HUES48 (cell line): ENCODE measurements around the gene DLG2.

Experiments
- H3K27ac ChIP-seq: one replicate; pipeline ENCODE4 v1.7.0; 2013; ENCODE audit warnings: low read depth, low read length, inconsistent platforms
- H3K27me3 ChIP-seq: 2 replicates; pipeline ENCODE4 v1.6.1; 2013; ENCODE audit warnings: mild to moderate bottlenecking, low read length; ENCODE audit not compliant: control insufficient read depth, insufficient read depth
- H3K36me3 ChIP-seq: 2 replicates; pipeline ENCODE4 v1.6.1; 2013; ENCODE audit warnings: low read length; ENCODE audit not compliant: control insufficient read depth, insufficient read depth
- H3K4me1 ChIP-seq: 2 replicates; pipeline ENCODE4 v1.6.1; 2013; ENCODE audit warnings: mild to moderate bottlenecking, low read length; ENCODE audit not compliant: control insufficient read depth, insufficient read depth
- H3K4me3 ChIP-seq: 2 replicates; pipeline ENCODE4 v1.5.1; 2013; ENCODE audit warnings: mild to moderate bottlenecking, low read depth, low read length
- H3K9ac ChIP-seq: 2 replicates; pipeline ENCODE4 v1.6.1; 2013; ENCODE audit warnings: mild to moderate bottlenecking, low read depth, low read length, moderate library complexity
- H3K9me3 ChIP-seq: 2 replicates; pipeline ENCODE4 v1.6.1; 2013; ENCODE audit warnings: low read length; ENCODE audit not compliant: control insufficient read depth, insufficient read depth

DLG2 gene

DNA sequence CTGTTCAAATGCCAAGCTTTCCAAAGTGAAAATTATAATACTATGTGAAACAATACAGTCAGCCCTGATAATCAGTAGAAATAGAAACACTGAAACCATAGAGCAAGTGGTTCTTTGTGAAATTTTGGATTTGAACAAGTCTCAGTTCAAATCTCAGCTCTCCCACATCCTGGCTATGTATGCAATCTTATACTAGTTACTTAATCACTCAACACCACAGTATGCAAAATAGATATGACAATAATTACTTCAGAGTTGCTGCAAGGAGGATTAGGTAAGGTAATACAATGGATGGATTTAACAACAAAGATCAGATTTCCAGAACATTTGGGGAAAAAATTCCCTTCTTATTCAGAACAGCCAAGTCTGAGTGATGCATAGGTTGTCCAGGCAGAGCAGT, 1489.2 kb downstream of the DLG2 start:
- Histone ChIP-seq H3K9ac (no peak overlapping the region), H3K27me3 (no peaks in the 10 kb centered on the region), H3K9me3 (no peaks in the 10 kb centered on the region), H3K4me1 (peaks cover 12% of the 10 kb centered on the region), H3K36me3 (no peaks in the 10 kb centered on the region), H3K27ac (no peak overlapping the region), H3K4me3 (no peak overlapping the region)

- no peaks in the 10 kb centered on the region for H3K27me3 ChIP-seq
- peaks cover 11% of the 10 kb centered on the region for H3K4me1 ChIP-seq
- H3K36me3 ChIP-seq = no peaks in the 10 kb centered on the region
- no peak overlapping the region for H3K4me3 ChIP-seq
- H3K9me3 ChIP-seq = no peaks in the 10 kb centered on the region
- no peak overlapping the region for H3K9ac ChIP-seq
- no peak overlapping the region for H3K27ac ChIP-seq
Observed at GRCh38 chr11:84137505-84137904, 1489.6 kb downstream of the DLG2 start.

GRCh38 chr11:84136926-84137325, 1490.2 kb downstream of the DLG2 start:
- H3K36me3 ChIP-seq = no peaks in the 10 kb centered on the region
- no peak overlapping the region for H3K27ac ChIP-seq
- H3K4me1 ChIP-seq = peaks cover 9% of the 10 kb centered on the region
- no peaks in the 10 kb centered on the region for H3K9me3 ChIP-seq
- H3K4me3 ChIP-seq = no peak overlapping the region
- H3K27me3 ChIP-seq = no peaks in the 10 kb centered on the region
- no peak overlapping the region for H3K9ac ChIP-seq

DNA sequence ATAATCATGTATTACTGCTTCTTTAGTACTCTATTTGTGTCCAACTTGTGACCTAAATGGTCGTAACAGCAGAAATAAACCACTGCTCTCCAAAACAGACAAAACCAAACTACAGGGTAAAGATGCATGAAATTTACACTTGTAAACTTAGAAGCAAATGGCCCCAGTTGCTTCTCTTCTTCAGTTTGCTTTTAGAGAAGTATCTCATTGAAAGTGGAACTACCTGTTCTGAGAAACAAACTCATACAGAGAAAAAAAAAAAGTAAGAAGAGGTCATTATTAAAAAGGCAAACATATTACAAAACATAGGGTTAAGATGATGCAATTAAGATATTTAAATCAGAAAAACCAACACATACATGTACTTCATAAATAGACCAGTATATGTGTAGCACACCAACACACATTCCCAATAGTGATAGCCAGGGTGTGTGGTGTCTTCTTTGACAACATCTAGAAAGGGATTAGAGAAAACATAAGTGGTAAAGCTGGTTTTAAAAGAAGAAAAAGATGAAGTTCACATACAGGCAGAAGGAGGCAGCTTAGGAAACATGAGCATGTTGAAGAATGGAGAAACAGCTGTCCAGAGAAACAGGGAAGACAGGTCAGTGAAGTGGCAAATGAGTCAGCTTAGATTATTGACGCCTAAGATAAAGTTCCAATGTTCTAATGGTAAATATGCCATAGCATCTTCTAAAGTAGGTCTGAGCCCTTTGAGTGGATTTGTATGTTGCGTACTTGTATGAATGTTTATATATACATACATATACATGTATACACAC, 1496.3 kb downstream of the DLG2 start:
- Histone ChIP-seq H3K27me3 (no peaks in the 10 kb centered on the region), H3K4me3 (no peak overlapping the region), H3K27ac (no peak overlapping the region), H3K4me1 (no peaks in the 10 kb centered on the region), H3K36me3 (no peaks in the 10 kb centered on the region), H3K9me3 (no peaks in the 10 kb centered on the region), H3K9ac (no peak overlapping the region)

- no peak overlapping the region for H3K4me3 ChIP-seq
- H3K9me3 ChIP-seq = no peaks in the 10 kb centered on the region
- H3K27ac ChIP-seq = no peak overlapping the region
- H3K36me3 ChIP-seq = no peaks in the 10 kb centered on the region
- H3K27me3 ChIP-seq = no peaks in the 10 kb centered on the region
- no peaks in the 10 kb centered on the region for H3K4me1 ChIP-seq
- no peak overlapping the region for H3K9ac ChIP-seq
Observed at GRCh38 chr11:84129961-84130576, 1497.1 kb downstream of the DLG2 start.

GRCh38 chr11:84128840-84129239, 1498.3 kb downstream of the DLG2 start:
- H3K27me3 ChIP-seq = no peaks in the 10 kb centered on the region
- H3K36me3 ChIP-seq = no peaks in the 10 kb centered on the region
- no peak overlapping the region for H3K27ac ChIP-seq
- H3K4me3 ChIP-seq = no peak overlapping the region
- H3K9me3 ChIP-seq = no peaks in the 10 kb centered on the region
- no peak overlapping the region for H3K9ac ChIP-seq
- no peaks in the 10 kb centered on the region for H3K4me1 ChIP-seq

- Histone ChIP-seq H3K36me3 (no peaks in the 10 kb centered on the region), H3K27me3 (peaks cover 26% of the 10 kb centered on the region), H3K27ac (no peak overlapping the region), H3K4me3 (no peak overlapping the region), H3K9ac (no peak overlapping the region), H3K4me1 (no peaks in the 10 kb centered on the region), H3K9me3 (no peaks in the 10 kb centered on the region)
Observed at GRCh38 chr11:84117394-84117793, 1509.8 kb downstream of the DLG2 start.

GRCh38 chr11:84106541-84106940, 1520.6 kb downstream of the DLG2 start:
- no peaks in the 10 kb centered on the region for H3K36me3 ChIP-seq
- H3K27me3 ChIP-seq = no peaks in the 10 kb centered on the region
- no peak overlapping the region for H3K27ac ChIP-seq
- no peaks in the 10 kb centered on the region for H3K9me3 ChIP-seq
- H3K4me1 ChIP-seq = peaks cover 10% of the 10 kb centered on the region; the same call in 1 of the 2 replicates
- no peak overlapping the region for H3K9ac ChIP-seq
- no peak overlapping the region for H3K4me3 ChIP-seq

- Histone ChIP-seq H3K27me3 (no peaks in the 10 kb centered on the region), H3K27ac (no peak overlapping the region), H3K9me3 (no peaks in the 10 kb centered on the region), H3K9ac (no peak overlapping the region), H3K36me3 (no peaks in the 10 kb centered on the region), H3K4me1 (peaks cover 10% of the 10 kb centered on the region; the same call in 1 of the 2 replicates), H3K4me3 (no peak overlapping the region)
Observed at GRCh38 chr11:84105148-84105547, 1522.0 kb downstream of the DLG2 start.

DNA sequence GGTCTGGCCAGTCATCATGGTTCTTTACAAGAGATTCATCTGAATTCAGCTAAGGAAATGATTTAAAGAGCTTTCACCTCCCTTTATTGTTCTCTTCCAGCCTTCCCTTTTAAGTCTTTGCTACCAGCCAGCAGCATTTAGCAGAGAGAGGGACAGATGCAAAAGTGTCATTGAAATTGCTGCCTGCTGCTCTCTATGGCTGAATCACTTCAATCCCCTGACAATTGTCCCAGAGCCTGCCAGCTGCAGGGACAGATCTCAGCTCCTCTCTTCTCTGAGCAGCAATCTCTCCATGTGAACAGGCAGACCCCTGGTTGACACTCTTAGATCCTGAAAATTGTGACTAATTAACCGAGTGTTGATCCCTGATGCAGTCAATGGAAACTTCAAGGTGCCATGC, 1524.0 kb downstream of the DLG2 start:
- Histone ChIP-seq H3K27ac (no peak overlapping the region), H3K4me3 (no peak overlapping the region), H3K9ac (no peak overlapping the region), H3K9me3 (no peaks in the 10 kb centered on the region), H3K4me1 (peaks cover 10% of the 10 kb centered on the region; the same call in 1 of the 2 replicates), H3K36me3 (no peaks in the 10 kb centered on the region), H3K27me3 (no peaks in the 10 kb centered on the region)

- no peaks in the 10 kb centered on the region for H3K27me3 ChIP-seq
- H3K36me3 ChIP-seq = no peaks in the 10 kb centered on the region
- no peak overlapping the region for H3K27ac ChIP-seq
- H3K9ac ChIP-seq = no peak overlapping the region
- no peaks in the 10 kb centered on the region for H3K9me3 ChIP-seq
- H3K4me3 ChIP-seq = no peak overlapping the region
- no peaks in the 10 kb centered on the region for H3K4me1 ChIP-seq
Observed at GRCh38 chr11:84097186-84097585, 1530.0 kb downstream of the DLG2 start.
